Heart left ventricle (tissue), 13 donors: ENCODE results near the gene RFX5.

Experiments
- POLR2A ChIP-seq, 2 donors: fragments of 450-650 bp; IDR thresholded peaks; one replicate each; pipeline ENCODE4 v1.6.1; 2017; ENCODE audit warnings: antibody characterized with exemption in 2 of 2, mild to moderate bottlenecking in 2 of 2, moderate library complexity in 2 of 2
- TF ChIP-seq, protein P1 (sequence below), 12 donors: fragments of 200-600 bp; sonication (generic) in 4 of 12; IDR thresholded peaks; one replicate each; pipeline versions ENCODE4 v1.5.0 to v1.8.0; 2018 to 2022; ENCODE audit warnings: antibody characterized with exemption in 12 of 12, mild to moderate bottlenecking in 5 of 12
- donor health status: ischemic (EF 13 %, LVEDD 7.1; RV severe dilation, severe dysfunction).
- donor health status: DM: no; HTN: yes; CAD: no.
- donor health status: DM: no; HTN: no; CAD: no.
- donor health status: ischemic (EF 25% LVEDD 6.9; RV normal size, moderate dysfunction).
- donor health status: ischemic (EF 25% LVEDD 5.7; RV mildly dilated, moderate dysfunction).
- donor health status: ischemic (EF 35%, LVEDD 5.7; RV mildly dilated, moderate dysfunction).
- donor health status: nonischemic (EF 11% LVEDD 7.7; RV severe dilation, severe dysfunction).
- donor health status: DM: yes; HTN: yes; CAD: no.
- donor health status: PGD.
- donor health status: ischemic (EF 29% LVEDD 5.4; RV normal size, mild dysfunction).
- donor health status: nonischemic (EF 23%, LVEDD 6.1; RV moderate dilation, normal function).

GRCh38 chr1:151334822-151335221 lies 12.2 kb downstream of the RFX5 start:
- no peak for TF ChIP-seq POLR2A (IDR thresholded peaks at IDR 0.05)
- TF ChIP-seq, protein P1, sequence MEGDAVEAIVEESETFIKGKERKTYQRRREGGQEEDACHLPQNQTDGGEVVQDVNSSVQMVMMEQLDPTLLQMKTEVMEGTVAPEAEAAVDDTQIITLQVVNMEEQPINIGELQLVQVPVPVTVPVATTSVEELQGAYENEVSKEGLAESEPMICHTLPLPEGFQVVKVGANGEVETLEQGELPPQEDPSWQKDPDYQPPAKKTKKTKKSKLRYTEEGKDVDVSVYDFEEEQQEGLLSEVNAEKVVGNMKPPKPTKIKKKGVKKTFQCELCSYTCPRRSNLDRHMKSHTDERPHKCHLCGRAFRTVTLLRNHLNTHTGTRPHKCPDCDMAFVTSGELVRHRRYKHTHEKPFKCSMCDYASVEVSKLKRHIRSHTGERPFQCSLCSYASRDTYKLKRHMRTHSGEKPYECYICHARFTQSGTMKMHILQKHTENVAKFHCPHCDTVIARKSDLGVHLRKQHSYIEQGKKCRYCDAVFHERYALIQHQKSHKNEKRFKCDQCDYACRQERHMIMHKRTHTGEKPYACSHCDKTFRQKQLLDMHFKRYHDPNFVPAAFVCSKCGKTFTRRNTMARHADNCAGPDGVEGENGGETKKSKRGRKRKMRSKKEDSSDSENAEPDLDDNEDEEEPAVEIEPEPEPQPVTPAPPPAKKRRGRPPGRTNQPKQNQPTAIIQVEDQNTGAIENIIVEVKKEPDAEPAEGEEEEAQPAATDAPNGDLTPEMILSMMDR (IDR thresholded peaks at IDR 0.05) = no peak
